ENCODE data around the gene SCG5.

DNA sequence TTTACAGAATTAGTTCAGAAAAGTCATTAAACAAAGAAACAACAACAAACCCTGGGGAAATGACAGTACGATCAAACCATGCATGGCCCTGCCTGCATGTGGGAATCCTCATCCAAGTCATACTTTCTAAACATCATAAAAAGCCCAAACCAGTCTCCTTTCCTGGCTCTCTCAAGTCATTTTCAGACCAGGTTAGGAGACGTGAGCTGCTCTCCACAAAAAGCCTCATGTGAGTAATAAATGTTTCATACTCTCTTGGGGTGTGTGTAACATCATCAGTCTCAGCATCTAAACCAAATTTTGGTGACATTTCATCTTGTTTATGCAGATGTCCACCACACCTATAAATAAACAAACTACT lies 95.2 kb downstream of the SCG5 start:
- TF ChIP-seq, protein P1, sequence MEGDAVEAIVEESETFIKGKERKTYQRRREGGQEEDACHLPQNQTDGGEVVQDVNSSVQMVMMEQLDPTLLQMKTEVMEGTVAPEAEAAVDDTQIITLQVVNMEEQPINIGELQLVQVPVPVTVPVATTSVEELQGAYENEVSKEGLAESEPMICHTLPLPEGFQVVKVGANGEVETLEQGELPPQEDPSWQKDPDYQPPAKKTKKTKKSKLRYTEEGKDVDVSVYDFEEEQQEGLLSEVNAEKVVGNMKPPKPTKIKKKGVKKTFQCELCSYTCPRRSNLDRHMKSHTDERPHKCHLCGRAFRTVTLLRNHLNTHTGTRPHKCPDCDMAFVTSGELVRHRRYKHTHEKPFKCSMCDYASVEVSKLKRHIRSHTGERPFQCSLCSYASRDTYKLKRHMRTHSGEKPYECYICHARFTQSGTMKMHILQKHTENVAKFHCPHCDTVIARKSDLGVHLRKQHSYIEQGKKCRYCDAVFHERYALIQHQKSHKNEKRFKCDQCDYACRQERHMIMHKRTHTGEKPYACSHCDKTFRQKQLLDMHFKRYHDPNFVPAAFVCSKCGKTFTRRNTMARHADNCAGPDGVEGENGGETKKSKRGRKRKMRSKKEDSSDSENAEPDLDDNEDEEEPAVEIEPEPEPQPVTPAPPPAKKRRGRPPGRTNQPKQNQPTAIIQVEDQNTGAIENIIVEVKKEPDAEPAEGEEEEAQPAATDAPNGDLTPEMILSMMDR (conservative IDR thresholded peaks at IDR 0.05 in 1 of 2, IDR thresholded peaks at IDR 0.05 in 1 of 2; ENCODE audit: low read depth in 1 of 2, low read length in 2 of 2): no peak
- TF ChIP-seq EZH2 (IDR thresholded peaks at IDR 0.05; ENCODE audit: low read length, missing control alignments): no peak
